NCI-H1048 (cell line): ENCODE data around the gene ZNF831.

Experiments used
- DNase-seq: peaks from one replicate; lab custom pipeline; 2025; lab: John Stamatoyannopoulos, UW

The ZNF831 gene

DNA sequence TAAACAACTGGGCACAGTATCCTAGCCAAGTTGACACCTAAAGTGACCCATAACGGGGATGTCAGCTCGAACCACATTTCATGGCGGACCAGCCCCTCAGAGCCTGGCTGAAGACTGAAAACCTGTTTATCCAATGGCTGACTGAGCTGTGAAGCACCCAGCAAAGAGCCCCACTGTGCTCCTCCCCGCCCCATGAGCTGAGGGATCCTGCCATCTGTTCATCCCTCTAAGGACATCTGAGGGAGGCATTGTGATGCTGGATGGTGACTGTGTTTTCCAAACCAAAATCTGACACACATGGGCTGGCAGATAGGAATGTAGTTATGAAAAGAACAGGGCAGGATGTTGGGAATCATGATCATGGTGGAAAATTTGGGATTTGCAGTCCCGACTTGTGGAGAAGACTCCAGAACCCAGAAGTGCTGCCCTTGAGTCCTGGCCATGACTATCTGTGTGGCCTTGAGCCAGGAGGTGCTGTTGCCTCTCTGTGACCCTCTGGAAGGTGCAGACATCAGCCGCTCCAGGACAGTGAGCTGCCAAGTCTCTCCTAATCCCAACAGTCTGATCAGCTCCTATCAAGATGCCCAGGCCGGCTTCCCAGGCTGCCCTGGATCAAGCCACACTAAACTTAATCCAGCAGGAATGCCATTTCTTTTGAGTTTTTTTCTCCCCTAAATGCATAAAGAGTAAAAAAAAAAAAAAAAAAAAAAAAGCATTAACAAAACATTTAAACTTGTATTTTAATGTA is 142.5 kb downstream of the ZNF831 start:
- no peak for DNase-seq

DNA sequence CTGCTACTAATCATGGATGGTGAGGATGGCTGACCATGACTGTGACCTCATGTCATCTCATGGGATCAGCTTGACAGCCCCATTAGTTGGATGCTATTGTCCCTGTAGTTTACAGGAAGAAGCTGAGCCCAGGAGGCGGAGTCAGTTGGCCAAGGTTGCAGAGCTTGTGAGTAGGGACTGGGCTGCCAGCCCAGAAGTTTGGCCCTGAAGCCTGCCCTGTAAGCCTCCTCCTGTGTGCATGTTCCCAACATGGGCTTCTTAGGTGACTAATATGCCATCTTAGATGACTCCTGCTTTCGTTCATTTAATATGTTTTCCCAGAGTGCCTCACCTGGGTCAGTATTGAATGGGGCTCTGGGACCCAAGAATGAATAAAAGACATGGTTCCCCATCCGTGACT is 143.6 kb downstream of the ZNF831 start:
- DNase-seq: no peak
